Peyer's patch (tissue), 4 donors: ENCODE measurements around the gene GRIK3.

Experiments
- CTCF ChIP-seq, 6 experiments: fragments of 450-650 bp in 4 of 6; fragments of 200-600 bp in 2 of 6; sonication (generic) in 1 of 6; IDR thresholded peaks; one replicate each; pipeline ENCODE4 v1.5.1; 2017 to 2019; ENCODE audit warnings: antibody characterized with exemption in 6 of 6, mild to moderate bottlenecking in 3 of 6, moderate library complexity in 1 of 6
- POLR2A ChIP-seq, 2 donors: fragments of 450-650 bp; IDR thresholded peaks; one replicate each; pipeline ENCODE4 v1.5.1; 2017; ENCODE audit warnings: antibody characterized with exemption in 2 of 2, mild to moderate bottlenecking in 2 of 2, moderate library complexity in 2 of 2

- TF ChIP-seq CTCF (IDR thresholded peaks at IDR 0.05) = no peak
- TF ChIP-seq POLR2A (IDR thresholded peaks at IDR 0.05) = no peak
Observed at GRCh38 chr1:36836196-36836883, 198.0 kb downstream of the GRIK3 start.
